Activated CD4-positive, alpha-beta T cell treated with anti-CD3 and anti-CD28 coated beads for 1 hour (primary cell): Measurements from ENCODE around the gene SIK3.
A peak's percentile ranks its signal among the peaks of the same experiment; 100 is the strongest.
"Not testable (repeated sequence)": the region's sequence is repeated elsewhere in the genome, so short reads cannot be mapped to it uniquely, and the experiment has no call there.

Source experiments
- DNase-seq: peaks from one replicate; pipeline ENCODE4 v3.0.0-alpha.2; 2020

The SIK3 gene

DNA sequence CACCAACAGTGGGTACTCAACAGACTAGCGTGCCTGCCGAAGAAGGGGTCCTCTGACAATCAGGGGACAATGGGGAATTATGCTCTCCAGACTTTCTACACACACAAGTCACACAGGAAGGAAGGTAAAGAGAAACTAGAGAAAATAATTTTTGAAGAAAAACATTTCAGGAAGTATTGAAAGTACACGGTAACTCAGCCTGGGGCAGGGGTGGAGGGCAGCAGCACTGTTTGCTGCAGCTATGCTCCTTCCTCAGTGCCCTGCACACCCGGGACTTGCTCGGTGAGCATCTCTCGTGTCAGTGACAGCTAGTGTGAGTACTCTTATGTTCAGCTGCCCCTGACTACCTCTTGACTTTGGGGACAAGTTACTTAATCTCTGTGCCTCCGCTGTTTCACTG lies 242.8 kb downstream of the SIK3 start:
- DNase-seq, result no peak

DNA sequence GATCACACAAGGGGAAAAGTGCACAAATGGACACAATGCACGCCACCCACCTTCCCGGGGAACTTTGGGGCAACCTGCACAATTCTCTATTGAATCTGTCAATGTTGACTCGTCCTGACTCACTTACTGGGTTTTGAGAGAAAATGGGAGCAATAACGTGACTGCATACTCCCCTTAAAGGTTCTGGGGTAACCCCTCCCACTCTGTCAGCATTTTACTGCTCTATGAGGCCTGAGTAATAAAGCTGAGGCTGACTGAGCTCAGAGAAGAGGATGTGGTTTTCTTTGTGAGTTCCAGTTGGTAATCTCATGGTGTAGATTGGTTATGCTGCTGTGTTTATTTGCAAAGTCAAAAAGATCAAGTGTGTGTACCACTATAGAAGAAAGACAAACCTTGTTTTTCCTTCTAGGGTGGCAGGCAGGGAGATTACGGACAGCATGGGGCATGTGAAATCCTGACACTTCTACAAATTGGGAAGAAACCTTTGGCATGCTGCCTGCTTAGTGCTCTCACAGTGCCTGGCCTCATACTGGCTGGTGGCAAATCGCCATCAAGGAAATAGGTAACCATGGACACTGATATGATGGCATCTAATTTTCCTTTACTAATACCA lies 244.7 kb downstream of the SIK3 start:
- peak; percentile 28 for DNase-seq

GRCh38 chr11:116852261-116853031 lies 245.8 kb downstream of the SIK3 start:
- no peak for DNase-seq

- no peak for DNase-seq
Measured at GRCh38 chr11:116851626-116852025, 246.6 kb downstream of the SIK3 start.

- no peak for DNase-seq
Measured at GRCh38 chr11:116849486-116849885, 248.7 kb downstream of the SIK3 start.

DNA sequence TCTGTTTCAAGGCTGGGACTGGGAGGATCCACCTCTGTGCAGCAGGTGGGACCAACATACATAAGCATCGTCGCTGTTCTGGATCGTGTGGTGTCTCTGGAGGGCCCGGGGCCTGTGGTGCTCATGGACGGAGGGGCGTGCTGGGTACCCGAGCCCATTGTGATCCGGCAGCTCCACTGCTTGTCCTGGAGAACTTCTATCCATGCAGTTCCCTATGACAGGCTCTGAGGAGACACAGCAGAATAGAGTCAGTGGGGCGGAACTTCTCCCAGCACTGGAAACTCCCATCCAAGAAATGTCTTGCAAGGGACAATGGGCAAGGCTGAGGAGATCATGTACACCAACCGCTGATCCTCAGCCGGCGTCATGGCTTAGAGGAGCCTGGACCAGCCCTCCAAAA lies 249.2 kb downstream of the SIK3 start:
- no peak for DNase-seq

GRCh38 chr11:116847612-116848011 lies 250.6 kb downstream of the SIK3 start:
- no peak for DNase-seq

DNA sequence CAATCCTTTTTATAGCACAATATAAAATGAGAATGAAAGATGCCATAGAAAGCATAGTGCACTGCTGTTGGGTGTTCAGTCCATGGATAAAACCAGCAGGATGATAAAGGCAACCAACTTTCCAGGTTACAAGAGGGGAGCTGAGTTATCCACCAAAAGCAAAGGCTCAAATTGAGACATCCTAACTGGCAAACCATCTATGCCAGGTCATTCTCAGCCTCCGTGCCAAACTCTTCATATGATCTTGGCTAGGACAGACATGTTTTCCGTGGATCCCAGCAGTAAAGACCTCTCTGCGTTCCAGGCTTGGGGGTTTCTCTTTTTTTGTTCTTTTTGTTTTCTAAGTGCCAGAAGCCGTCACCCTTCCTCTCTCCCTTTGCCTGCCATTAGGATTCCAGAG lies 253.5 kb downstream of the SIK3 start:
- DNase-seq, result no peak

GRCh38 chr11:116843661-116844060 lies 254.6 kb downstream of the SIK3 start:
- no peak for DNase-seq

DNA sequence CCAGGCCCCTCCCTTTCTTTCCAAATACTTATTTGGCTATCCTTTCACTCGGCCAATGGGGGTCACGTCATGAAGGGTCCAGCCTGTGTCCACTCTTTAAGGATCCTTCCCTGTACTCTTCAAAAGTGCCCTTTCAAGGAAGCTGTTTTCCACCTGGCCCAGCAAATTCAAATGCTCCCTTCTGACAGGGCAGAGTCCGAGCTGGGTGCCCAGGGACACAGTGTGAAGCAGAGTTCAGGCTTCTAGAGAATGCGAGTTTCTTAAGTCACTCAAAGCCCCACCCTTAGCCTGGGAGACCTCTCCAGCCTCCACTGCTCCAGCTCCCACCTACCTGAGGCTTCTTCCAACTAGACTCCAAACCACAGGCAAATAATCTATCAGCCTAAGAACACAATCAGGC lies 255.3 kb downstream of the SIK3 start:
- no peak for DNase-seq

- no peak for DNase-seq
Measured at GRCh38 chr11:116842117-116842516, 256.1 kb downstream of the SIK3 start.

GRCh38 chr11:116840746-116841296 lies 257.4 kb downstream of the SIK3 start:
- no peak for DNase-seq

DNA sequence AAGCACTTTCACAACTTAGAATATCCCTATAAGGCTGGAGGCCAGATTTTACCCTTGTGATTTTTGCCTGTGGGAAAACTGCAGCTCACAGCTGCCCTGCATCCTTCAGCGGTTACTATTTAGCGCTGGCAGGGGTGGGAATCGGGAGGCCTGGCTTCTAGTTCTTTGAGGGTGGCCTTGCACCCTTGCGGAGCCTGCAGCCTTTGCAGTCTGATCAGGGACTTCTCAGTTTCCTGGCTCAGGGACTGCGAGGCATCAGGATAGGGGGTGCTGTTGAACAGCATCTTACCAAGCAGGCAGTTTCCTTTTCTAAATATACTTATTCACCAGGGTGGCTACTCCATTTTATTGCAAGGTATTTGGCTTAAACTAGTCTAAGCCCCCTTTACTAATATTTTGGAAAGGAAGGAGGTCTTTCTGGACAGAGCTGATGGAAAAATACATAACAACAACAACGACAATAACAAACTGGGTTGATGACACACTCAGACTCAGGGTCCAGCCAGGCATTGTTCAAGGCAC lies 257.9 kb downstream of the SIK3 start:
- DNase-seq, result no peak

- DNase-seq, result no peak
Measured at GRCh38 chr11:116838321-116839084, 259.7 kb downstream of the SIK3 start.

GRCh38 chr11:116837231-116838091 lies 260.8 kb downstream of the SIK3 start, which contains the start of gene APOA1:
Gene APOA1 (minus strand): TSS chr11:116837622. CDS start chr11:116837387, 235 bp downstream.
- DNase-seq, result no peak

DNA sequence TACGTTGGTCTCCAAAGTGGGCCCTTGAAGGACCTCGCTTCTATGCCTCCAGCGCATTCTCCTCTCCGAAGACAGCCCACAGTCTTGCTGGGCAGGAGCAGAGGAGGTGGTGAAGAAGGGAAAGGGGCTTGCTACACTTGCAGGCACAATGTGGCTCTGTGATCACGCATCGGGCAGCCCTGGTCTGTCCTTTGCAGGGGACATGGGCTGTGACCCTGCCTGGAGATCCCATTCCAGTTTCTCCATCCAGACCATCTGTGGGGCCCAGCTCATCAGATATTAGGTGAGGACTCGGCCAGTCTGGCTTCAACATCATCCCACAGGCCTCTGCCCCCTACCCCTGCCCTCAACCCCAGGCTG lies 261.6 kb downstream of the SIK3 start:
- no peak for DNase-seq

GRCh38 chr11:116835791-116836631 lies 262.2 kb downstream of the SIK3 start:
- DNase-seq, result peak; percentile 68

- DNase-seq, result no peak
Measured at GRCh38 chr11:116835042-116835772, 263.0 kb downstream of the SIK3 start.

DNA sequence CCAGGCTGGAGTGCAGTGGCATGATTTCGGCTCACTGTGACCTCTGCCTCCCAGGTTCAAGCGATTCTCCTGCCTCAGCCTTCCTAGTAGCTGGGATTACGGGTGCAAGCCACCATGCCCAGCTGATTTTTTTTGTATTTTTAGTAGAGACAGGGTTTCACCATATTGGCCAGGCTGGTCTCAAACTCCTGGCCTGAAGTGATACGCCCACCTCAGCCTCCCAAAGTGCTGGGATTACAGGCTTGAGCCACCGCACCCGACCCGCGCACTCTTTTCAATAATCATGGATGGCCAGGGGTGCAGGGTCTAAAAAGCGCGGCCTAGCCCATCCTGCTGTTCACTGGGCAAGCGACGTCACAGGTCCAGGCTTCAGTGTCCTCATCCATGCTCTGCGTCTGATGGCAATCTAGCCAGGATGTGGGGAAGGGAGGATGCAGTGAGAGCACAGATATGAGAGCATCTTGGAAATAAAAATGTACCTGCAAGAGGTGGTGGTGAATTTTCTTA lies 263.6 kb downstream of the SIK3 start:
- DNase-seq, result not testable (repeated sequence)

GRCh38 chr11:116833816-116834534 lies 264.3 kb downstream of the SIK3 start:
- DNase-seq, result no peak
